Amygdala (tissue), 56 donors: ENCODE results near the gene EMC6.

Source experiments
- DNase-seq, 56 donors: peaks; one replicate each; lab custom pipeline; 2025; lab: John Stamatoyannopoulos, UW

EMC6 gene

DNA sequence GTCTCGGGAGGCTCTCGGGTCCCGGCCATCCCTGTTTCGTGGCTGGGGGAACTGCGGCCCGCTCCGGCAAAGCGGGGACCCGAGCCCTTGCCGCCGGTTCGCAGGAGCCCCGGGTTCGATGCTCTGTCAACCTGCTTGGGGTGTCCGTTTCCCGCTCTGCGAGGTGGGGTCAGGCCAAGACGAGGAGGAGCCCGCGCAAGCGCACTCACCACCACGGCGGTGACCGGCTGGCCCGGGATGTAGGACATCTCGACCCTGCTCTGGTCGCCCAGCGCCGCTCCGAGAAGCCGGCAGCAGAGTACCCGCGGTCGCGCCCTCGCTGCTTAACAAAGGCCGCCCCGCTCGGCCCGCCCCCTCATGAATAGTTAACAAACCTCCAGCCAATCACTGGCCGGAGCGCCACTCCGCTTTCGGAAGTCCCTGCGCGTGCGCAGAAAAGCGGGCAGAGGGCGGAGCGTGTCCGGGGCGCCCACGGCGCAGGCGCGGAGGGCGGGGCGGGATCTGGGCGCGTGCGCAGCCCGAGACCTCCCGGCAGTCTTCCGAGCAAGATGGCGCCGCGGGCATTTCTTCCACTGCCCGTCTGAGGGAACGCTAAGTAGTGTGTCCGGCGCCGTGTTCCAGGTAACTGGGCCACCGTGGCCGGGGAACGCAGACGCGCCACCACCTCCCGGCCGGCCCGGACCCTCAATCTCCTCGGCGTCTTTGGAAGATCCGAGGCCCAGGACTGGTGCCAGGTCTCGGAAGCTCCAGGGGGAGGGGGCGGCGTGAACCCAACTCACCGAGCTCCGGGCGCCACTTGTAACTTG lies at the start of gene EMC6, which contains the start of gene TAX1BP3:
EMC6 (plus strand) TSS at position 534 of the 806 bp plus-strand sequence. CDS start 335 bp downstream, outside the sequence.
TAX1BP3 (minus strand) TSS at position 300 of the 806 bp plus-strand sequence; CDS start at position 248, 52 bp downstream.
- peak; percentile 85 to 99 (median 97) for DNase-seq

GRCh38 chr17:3621146-3621720 lies 47.4 kb upstream of the EMC6 start:
- DNase-seq: no peak

GRCh38 chr17:3622977-3623594 lies 45.5 kb upstream of the EMC6 start:
- DNase-seq: no peak

DNA sequence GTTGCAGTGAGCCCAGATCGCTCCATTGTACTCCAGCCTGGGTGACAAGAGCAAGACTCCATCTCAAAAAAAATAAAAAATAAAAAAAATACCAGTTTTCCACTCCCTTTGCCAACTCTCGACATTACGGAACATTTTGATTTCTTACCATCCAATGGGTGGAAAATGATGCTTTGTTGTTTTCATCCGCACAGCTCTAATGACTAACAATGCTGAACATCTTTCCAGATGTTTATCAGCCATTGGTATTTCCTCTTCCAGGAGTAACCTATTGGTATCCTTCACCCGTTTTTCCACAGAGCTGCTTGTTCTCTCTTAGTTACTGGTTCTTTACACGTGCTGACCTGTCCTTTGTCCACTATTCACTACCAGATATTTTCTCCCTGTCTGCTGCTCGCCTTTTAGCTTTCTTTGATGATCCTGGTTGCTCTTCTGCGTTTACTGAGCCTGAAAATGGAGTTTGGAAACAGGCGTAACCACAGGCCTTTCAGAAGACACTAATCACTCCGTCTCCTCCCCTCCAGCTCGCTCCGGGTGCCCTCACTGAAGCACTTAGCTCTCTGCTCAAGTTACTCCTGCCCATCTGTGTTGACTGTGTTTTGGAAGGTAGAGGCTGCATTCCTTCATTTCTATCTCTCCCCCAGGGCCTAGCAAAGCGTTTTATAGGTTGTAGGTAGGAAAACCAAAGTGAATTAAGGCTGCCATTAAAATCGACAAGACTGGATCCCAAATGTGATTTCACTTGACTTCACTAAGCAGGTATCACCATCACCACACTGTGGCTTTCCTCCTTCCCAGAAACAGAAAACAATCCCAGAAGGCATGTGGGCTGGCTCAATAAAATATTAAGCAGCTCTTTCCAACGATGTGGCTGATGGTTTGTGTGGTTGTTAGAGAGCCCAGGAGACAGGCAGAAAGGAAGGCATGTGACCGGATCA lies 41.5 kb upstream of the EMC6 start:
- no peak for DNase-seq

- no peak for DNase-seq
Measured at GRCh38 chr17:3627769-3628167, 40.8 kb upstream of the EMC6 start.

- DNase-seq: no peak
Measured at GRCh38 chr17:3630781-3631180, 37.8 kb upstream of the EMC6 start.

GRCh38 chr17:3632287-3632686 lies 36.3 kb upstream of the EMC6 start:
- DNase-seq: no peak

DNA sequence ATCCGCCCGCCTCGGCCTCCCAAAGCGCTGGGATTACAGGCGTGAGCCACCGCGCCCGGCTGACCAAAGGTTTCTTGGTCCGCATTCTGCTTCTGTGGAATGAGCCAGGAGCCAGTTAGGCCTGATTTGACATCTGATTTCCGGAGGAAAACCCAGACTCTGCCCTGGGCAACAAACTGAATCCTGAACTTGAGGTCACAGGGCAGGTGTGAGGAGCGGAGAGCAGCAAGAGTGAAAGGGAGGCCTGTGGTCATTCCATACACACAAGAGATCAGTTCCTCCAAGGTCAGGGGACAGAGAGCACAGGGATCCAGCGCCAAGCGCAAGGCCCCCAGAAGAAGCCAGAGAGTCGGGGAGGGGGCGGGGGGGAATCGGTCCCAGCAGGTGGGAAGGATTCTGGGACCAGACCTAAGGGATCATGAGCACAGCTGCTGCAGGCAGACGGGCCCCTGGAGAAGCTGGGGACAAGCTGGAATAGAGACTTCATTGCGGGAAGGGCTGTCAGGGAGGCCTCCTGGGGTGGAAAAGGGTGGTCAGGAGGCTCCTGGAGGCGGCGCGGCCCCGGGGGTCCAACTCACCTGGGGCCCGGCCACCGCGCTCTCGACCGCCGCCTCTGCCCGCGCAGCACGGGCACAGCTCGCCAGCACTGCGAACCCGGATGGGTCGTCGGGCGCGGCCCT lies 33.0 kb upstream of the EMC6 start:
- DNase-seq: no peak

- DNase-seq: peak; percentile 85 to 99 (median 95)
Measured at GRCh38 chr17:3636154-3636907, 32.3 kb upstream of the EMC6 start, which contains the start of the genes CTNS and SHPK. CTNS (plus strand) TSS chr17:3636760; CDS start chr17:3640207, 3,447 bp downstream. SHPK (minus strand) TSS chr17:3636250; CDS start chr17:3636219, 31 bp downstream.

DNA sequence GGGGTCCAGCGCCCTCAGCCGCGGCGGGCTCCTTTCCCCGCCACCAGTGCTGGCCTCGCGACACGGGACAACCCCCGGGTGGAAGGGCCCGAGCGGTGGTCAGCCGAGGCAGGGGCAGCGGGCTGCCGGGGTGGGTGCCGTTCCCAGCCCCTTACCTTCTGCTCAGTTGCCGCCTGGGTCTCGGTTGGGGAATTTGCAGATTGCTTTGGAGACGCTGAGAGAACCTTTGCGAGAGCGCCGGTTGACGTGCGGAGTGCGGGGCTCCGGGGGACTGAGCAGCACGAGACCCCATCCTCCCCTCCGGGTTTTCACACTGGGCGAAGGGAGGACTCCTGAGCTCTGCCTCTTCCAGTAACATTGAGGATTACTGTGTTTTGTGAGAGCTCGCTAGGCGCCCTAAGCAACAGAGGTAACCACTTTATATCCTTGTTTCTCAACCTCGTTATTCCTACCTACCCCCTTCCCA lies 31.7 kb upstream of the EMC6 start:
- peak in 2 of 56 donors; percentile 59 to 64 for DNase-seq

- DNase-seq: no peak
Measured at GRCh38 chr17:3639981-3640596, 28.5 kb upstream of the EMC6 start.

GRCh38 chr17:3641014-3641413 lies 27.6 kb upstream of the EMC6 start:
- DNase-seq: no peak

DNA sequence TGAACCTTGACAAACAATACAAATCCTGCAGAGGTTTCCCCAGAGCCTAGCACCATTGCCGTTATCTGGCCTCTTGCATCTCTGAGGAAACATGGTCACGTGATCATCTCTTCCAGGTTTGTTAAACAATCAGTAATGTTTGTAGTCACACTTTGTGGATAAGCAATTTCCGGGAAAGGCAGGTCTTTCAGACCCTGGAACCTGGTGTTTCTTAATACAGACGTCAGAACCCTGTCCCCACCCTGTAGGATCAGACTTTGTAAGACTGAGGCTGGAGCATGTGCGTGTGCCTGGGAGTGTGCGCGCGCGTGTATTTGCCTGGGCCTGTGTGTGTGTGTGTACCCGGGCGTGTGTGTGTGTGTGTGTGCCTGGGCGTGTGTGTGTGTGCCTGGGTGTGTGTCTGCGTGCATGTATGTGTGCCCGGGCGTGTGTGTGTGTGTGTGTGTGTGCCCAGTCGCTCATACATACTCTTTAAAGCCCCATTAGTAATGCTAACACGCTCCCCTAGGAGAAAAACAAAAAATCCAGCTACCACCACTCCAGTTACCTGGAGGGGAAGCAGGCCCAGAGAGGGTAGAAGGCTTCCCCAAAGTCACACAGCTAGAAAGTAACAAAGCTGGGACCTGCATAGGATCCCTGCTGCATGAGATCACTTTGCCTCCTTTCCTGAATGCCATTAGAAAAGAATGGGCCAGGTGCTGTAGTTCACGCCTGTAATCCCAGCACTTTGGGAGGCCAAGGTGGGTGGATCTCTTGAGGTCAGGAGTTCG lies 26.7 kb upstream of the EMC6 start:
- no peak for DNase-seq

GRCh38 chr17:3643889-3644349 lies 24.7 kb upstream of the EMC6 start:
- no peak for DNase-seq

GRCh38 chr17:3645310-3645709 lies 23.3 kb upstream of the EMC6 start:
- no peak for DNase-seq

GRCh38 chr17:3647251-3647650 lies 21.4 kb upstream of the EMC6 start:
- no peak for DNase-seq
